B cell (primary cell): ENCODE measurements around the gene DCAF7. TPM values are rescaled to one million over a fixed set of nuclear protein-coding genes. Genes with fewer than 3 reads are reported as not detected.

Experiments
- ATAC-seq: fragments of 200-7000 bp; cut with Tn5 transposase; one replicate; pipeline ENCODE4 v1.10.0; 2021; ENCODE audit warnings: low read depth, mild to moderate bottlenecking, moderate number of reproducible peaks, moderate library complexity
- CTCF ChIA-PET: fragments of 350-600 bp; sonication (Branson Sonifier 250); formaldehyde crosslinking; loops from one replicate; lab custom pipeline; 2021; ENCODE audit warnings: antibody characterized with exemption, inconsistent platforms; lab: Charles Lee
- POLR2A ChIA-PET: fragments of 350-600 bp; sonication (Branson Sonifier 250); formaldehyde crosslinking; loops from one replicate; lab custom pipeline; 2021; ENCODE audit warnings: antibody characterized with exemption; lab: Charles Lee
- DNase-seq: peaks from one replicate; pipeline ENCODE4 v3.0.0; 2013
- H2AFZ ChIP-seq: 2 replicates; pipeline ENCODE4 v1.6.1; 2012; ENCODE audit warnings: mild to moderate bottlenecking, low read depth, low read length; ENCODE audit not compliant: insufficient read depth, poor library complexity, severe bottlenecking
- H3K27ac ChIP-seq, 2 donors: 1 replicate in 1 of 2; 2 replicates in 1 of 2; pipeline ENCODE4 v1.5.1; 2012 to 2013; ENCODE audit warnings: low read length in 2 of 2, mild to moderate bottlenecking in 2 of 2, moderate library complexity in 1 of 2
- H3K27me3 ChIP-seq, 4 experiments: fragments of 200-600 bp in 1 of 4; sonication (generic) in 1 of 4; replicated peaks in 1 of 4; 1 replicate in 2 of 4; 2 replicates in 2 of 4; pipeline versions ENCODE4 v1.6.1 to v1.7.0; 2013 to 2016; ENCODE audit warnings: low read length in 3 of 4, mild to moderate bottlenecking in 2 of 4, mixed read lengths in 1 of 4, moderate library complexity in 1 of 4; ENCODE audit not compliant: insufficient read depth in 4 of 4, control insufficient read depth in 3 of 4; ENCODE audit errors: control extremely low read depth in 1 of 4
- H3K36me3 ChIP-seq, 2 experiments: replicated peaks in 1 of 2; 1 replicate in 1 of 2; 2 replicates in 1 of 2; pipeline versions ENCODE4 v1.6.1 to v1.7.1; 2013; ENCODE audit warnings: low read length in 1 of 2; ENCODE audit not compliant: insufficient read depth in 2 of 2, control insufficient read depth in 1 of 2; ENCODE audit errors: control extremely low read depth in 1 of 2, extremely low read depth in 1 of 2
- H3K4me1 ChIP-seq, 2 donors: fragments of 200-600 bp in 1 of 2; sonication (generic) in 1 of 2; 1 replicate in 1 of 2; 2 replicates in 1 of 2; pipeline versions ENCODE4 v1.5.1 to v1.6.1; 2013 to 2017; ENCODE audit warnings: low read length in 2 of 2; ENCODE audit not compliant: control insufficient read depth in 2 of 2, insufficient read depth in 2 of 2
- H3K4me2 ChIP-seq: replicated peaks from 2 replicates; pipeline ENCODE3; 2012; ENCODE audit warnings: mild to moderate bottlenecking, low read depth, low read length; ENCODE audit not compliant: poor library complexity, severe bottlenecking
- H3K4me3 ChIP-seq, 5 experiments: fragments of 200-600 bp in 1 of 5; sonication (generic) in 1 of 5; 1 replicate in 3 of 5; 2 replicates in 2 of 5; pipeline versions ENCODE4 v1.5.1 to v1.7.0; 2011 to 2016; ENCODE audit warnings: low read length in 4 of 5, mild to moderate bottlenecking in 4 of 5, low read depth in 2 of 5, control low read depth in 1 of 5, moderate library complexity in 1 of 5; ENCODE audit not compliant: insufficient read depth in 1 of 5; ENCODE audit errors: control extremely low read depth in 1 of 5, extremely low read depth in 1 of 5
- H3K79me2 ChIP-seq: fragments of 200-600 bp; sonication (generic); one replicate; pipeline ENCODE4 v1.6.0; 2016; ENCODE audit warnings: low read length; ENCODE audit not compliant: control insufficient read depth, insufficient read depth
- H3K9ac ChIP-seq: fragments of 200-600 bp; sonication (generic); 2 replicates; pipeline ENCODE4 v1.6.1; 2017; ENCODE audit warnings: mild to moderate bottlenecking, low read length, moderate library complexity
- H3K9me3 ChIP-seq, 3 donors: one replicate each; pipeline versions ENCODE4 v1.6.1 to v1.7.1; 2013; ENCODE audit warnings: low read length in 2 of 3; ENCODE audit not compliant: control insufficient read depth in 2 of 3, insufficient read depth in 1 of 3; ENCODE audit errors: control extremely low read depth in 1 of 3
- H4K20me1 ChIP-seq: 2 replicates; pipeline ENCODE4 v1.6.0; 2012; ENCODE audit warnings: mild to moderate bottlenecking, low read length; ENCODE audit not compliant: insufficient read depth, control insufficient read depth, poor library complexity, severe bottlenecking
- H3K27ac Mint-ChIP-seq: one replicate; pipeline ENCODE4 v1.8.0; 2021; ENCODE audit warnings: mixed read lengths
- H3K27me3 Mint-ChIP-seq: one replicate; pipeline ENCODE4 v1.8.0; 2021; ENCODE audit warnings: mixed read lengths
- H3K4me1 Mint-ChIP-seq: one replicate; pipeline ENCODE4 v1.8.0; 2021; ENCODE audit warnings: mixed read lengths
- H3K4me3 Mint-ChIP-seq: one replicate; pipeline ENCODE4 v1.8.0; 2021; ENCODE audit warnings: mixed read lengths
- H3K9me3 Mint-ChIP-seq: one replicate; pipeline ENCODE4 v1.8.0; 2022; ENCODE audit warnings: mixed read lengths; ENCODE audit not compliant: insufficient read depth
- EZH2 ChIP-seq: IDR thresholded peaks from 2 replicates; pipeline ENCODE4 v1.6.1; 2012; ENCODE audit warnings: borderline replicate concordance, low read depth, mild to moderate bottlenecking, moderate library complexity, low read length; ENCODE audit not compliant: insufficient read depth, poor library complexity, severe bottlenecking
- WGBS: methylation state at CpG from one replicate; pipeline ENCODE4 v1.1.5; 2013; ENCODE audit warnings: missing lambda C conversion rate; ENCODE audit not compliant: insufficient coverage; 5-methylcytosine and 5-hydroxymethylcytosine counted together
- intact Hi-C: fragments of 100-400 bp; cut with micrococcal nuclease; formaldehyde crosslinking; loops from one replicate; pipeline ENCODE4 v1.10.0; 2022
- polyA plus RNA-seq: library from polyadenylated mRNA; depleted of rRNA; stranded (reverse); fragments of >200 nt; gene quantifications from 2 replicates; pipeline ENCODE4 v1.2.3, GENCODE V29; 2012
- total RNA-seq, 2 donors: library from RNA; stranded (reverse); fragments of 120-200 nt in 1 of 2; gene quantifications; 1 replicate in 1 of 2; 2 replicates in 1 of 2; pipeline versions ENCODE4 v1.2.3 to v1.2.4, GENCODE V29; 2013 to 2022
- TF ChIP-seq, protein P1 (sequence below): fragments of 200-600 bp; IDR thresholded peaks from one replicate; pipeline ENCODE4 v1.8.0; 2022; ENCODE audit warnings: antibody characterized with exemption, mild to moderate bottlenecking

DCAF7 gene
- total and polyA plus RNA-seq, 2 donors (not counting 1 experiment from before 2014, with no cell fraction given), result 55.1 to 84.7 TPM

DNA sequence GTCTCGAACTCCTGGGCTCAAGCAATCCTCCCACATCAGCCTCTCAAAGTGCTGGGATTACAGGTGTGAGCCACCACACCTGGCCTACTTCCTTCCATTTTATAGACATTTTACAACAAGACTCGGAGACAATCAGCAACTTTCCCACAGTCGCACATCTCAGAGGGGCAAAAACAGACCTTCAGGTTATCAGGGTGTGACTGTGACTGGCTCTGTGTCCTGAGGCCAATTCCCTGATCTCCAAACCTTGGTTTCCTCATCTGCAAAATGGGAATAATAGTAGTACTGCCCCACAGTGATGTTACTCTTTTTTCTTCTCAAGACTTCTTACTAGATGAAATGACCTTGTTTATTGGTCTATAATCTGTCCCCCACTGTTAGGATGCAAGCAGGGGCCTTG, 37.9 kb upstream of the DCAF7 start:
- no peak overlapping the region for H3K9ac ChIP-seq
- WGBS, result 94% methylated on average over 3 of the region's 3 CpGs
- no peaks in the 10 kb centered on the region for H3K36me3 ChIP-seq
- no peaks in the 10 kb centered on the region for H4K20me1 ChIP-seq
- DNase-seq (no peak), ATAC-seq (no peak)
- H3K79me2 ChIP-seq, result no peaks in the 10 kb centered on the region
- H3K4me1 ChIP-seq, result no peaks in the 10 kb centered on the region
- ChIA-PET POLR2A (no interaction called here), CTCF (no interaction called here)
- no peak overlapping the region for H3K4me2 ChIP-seq
- no peaks in the 10 kb centered on the region for H3K9me3 ChIP-seq
- H3K4me3 Mint-ChIP-seq, result no peak overlapping the region
- H3K27ac ChIP-seq, result no peak overlapping the region
- H3K27ac Mint-ChIP-seq, result no peak overlapping the region
- H3K9me3 Mint-ChIP-seq, result no peaks in the 10 kb centered on the region
- H3K27me3 Mint-ChIP-seq, result peaks cover 17% of the 10 kb centered on the region
- no peaks in the 10 kb centered on the region for H3K4me1 Mint-ChIP-seq
- TF ChIP-seq, protein P1, sequence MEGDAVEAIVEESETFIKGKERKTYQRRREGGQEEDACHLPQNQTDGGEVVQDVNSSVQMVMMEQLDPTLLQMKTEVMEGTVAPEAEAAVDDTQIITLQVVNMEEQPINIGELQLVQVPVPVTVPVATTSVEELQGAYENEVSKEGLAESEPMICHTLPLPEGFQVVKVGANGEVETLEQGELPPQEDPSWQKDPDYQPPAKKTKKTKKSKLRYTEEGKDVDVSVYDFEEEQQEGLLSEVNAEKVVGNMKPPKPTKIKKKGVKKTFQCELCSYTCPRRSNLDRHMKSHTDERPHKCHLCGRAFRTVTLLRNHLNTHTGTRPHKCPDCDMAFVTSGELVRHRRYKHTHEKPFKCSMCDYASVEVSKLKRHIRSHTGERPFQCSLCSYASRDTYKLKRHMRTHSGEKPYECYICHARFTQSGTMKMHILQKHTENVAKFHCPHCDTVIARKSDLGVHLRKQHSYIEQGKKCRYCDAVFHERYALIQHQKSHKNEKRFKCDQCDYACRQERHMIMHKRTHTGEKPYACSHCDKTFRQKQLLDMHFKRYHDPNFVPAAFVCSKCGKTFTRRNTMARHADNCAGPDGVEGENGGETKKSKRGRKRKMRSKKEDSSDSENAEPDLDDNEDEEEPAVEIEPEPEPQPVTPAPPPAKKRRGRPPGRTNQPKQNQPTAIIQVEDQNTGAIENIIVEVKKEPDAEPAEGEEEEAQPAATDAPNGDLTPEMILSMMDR, result no peak
- no peak for TF ChIP-seq EZH2
- intact Hi-C loops, result no loop called here
- peaks cover 0 to 4% (median 0%) of the 10 kb centered on the region in 4 experiments for H3K27me3 ChIP-seq
- no peak overlapping the region for H3K4me3 ChIP-seq
- H2AFZ ChIP-seq, result no peak overlapping the region

DNA sequence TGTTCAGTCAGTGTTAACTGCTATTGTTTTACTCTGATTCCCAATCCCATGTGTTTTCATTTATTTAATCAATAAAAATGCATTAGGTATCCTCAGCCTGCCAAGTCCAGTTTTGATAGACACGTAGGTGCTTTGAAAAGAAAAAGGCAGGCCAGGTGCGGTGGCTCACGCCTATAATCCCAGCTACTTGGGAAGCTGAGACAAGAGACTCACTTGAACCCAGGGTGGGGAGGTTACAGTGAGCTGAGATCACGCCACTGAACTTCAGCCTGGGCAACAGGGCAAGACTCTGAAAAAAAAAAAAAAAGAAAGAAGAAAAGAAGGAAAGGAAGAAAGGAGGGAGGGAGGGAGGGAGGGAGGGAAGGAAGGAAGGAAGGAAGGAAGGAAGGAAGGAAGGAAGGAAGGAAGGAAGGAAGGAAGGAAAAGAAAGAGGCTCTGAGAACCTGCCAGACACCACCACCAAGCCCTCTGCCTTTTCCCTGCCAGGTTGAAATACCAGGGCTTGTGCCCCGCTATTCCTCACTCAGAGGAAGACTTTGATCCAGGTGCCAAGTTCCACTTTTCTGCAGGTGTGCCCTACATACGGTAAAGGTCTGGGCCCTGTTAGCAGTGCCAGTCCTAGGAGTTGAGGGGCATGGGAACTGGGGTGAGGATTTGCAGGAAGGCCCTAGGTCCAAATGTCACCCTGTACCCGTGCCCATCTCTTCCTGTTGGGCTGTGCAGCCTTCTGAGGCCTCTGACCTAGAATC, 37.2 kb upstream of the DCAF7 start:
- Mint-ChIP-seq H3K27me3 (peaks cover 20% of the 10 kb centered on the region), H3K27ac (no peak overlapping the region), H3K9me3 (no peaks in the 10 kb centered on the region), H3K4me3 (no peak overlapping the region), H3K4me1 (no peaks in the 10 kb centered on the region)
- intact Hi-C loops, result no loop called here
- POLR2A ChIA-PET, result no interaction called here
- Histone ChIP-seq H3K27me3 (no peaks in the 10 kb centered on the region), H3K36me3 (no peaks in the 10 kb centered on the region), H3K4me3 (no peak overlapping the region), H3K9ac (no peak overlapping the region), H3K9me3 (no peaks in the 10 kb centered on the region), H3K4me2 (no peak overlapping the region), H4K20me1 (no peaks in the 10 kb centered on the region), H3K4me1 (no peaks in the 10 kb centered on the region), H3K79me2 (no peaks in the 10 kb centered on the region), H3K27ac (no peak overlapping the region), H2AFZ (no peak overlapping the region)
- no peak for DNase-seq
- no peak for ATAC-seq
- CTCF ChIA-PET, result no interaction called here
- WGBS, result 79% methylated on average over 5 of the region's 7 CpGs
- no peak for TF ChIP-seq EZH2
- TF ChIP-seq, protein P1, result no peak
